BLaER1 (cell line): Measurements from ENCODE around the gene XRRA1.
"Not testable (repeated sequence)": the region's sequence is repeated elsewhere in the genome, so short reads cannot be mapped to it uniquely, and the experiment has no call there.

ENCODE experiments used
- H3K27ac ChIP-seq: shearing (Covaris generic); formaldehyde crosslinking; 2 replicates; pipeline ENCODE4 v1.8.1; 2022
- H3K27me3 ChIP-seq: shearing (Covaris generic); formaldehyde crosslinking; 2 replicates; pipeline ENCODE4 v1.8.1; 2022
- H3K36me3 ChIP-seq: shearing (Covaris generic); formaldehyde crosslinking; 2 replicates; pipeline ENCODE4 v1.8.1; 2022
- H3K4me1 ChIP-seq: shearing (Covaris generic); formaldehyde crosslinking; 2 replicates; pipeline ENCODE4 v1.8.1; 2022
- H3K4me2 ChIP-seq: shearing (Covaris generic); formaldehyde crosslinking; 2 replicates; pipeline ENCODE4 v1.8.1; 2022
- H3K4me3 ChIP-seq: shearing (Covaris generic); formaldehyde crosslinking; 2 replicates; pipeline ENCODE4 v1.8.1; 2022
- H3K9ac ChIP-seq: shearing (Covaris generic); formaldehyde crosslinking; 2 replicates; pipeline ENCODE4 v1.8.1; 2022
- H3K9me3 ChIP-seq: shearing (Covaris generic); formaldehyde crosslinking; 2 replicates; pipeline ENCODE4 v1.8.1; 2022
- H4K20me1 ChIP-seq: shearing (Covaris generic); formaldehyde crosslinking; 2 replicates; pipeline ENCODE4 v1.8.1; 2022
- Cebpa-rat ChIP-seq: shearing (Covaris generic); IDR thresholded peaks from 2 replicates; pipeline ENCODE4 v1.8.1; 2022

The XRRA1 gene

GRCh38 chr11:74923125-74923524 is 25.8 kb downstream of the XRRA1 start:
- Histone ChIP-seq H3K4me1 (no peaks in the 10 kb centered on the region), H4K20me1 (no peaks in the 10 kb centered on the region), H3K9me3 (no peaks in the 10 kb centered on the region), H3K9ac (no peak overlapping the region), H3K4me2 (no peak overlapping the region), H3K36me3 (peaks cover 80% of the 10 kb centered on the region), H3K27ac (no peak overlapping the region), H3K27me3 (no peaks in the 10 kb centered on the region), H3K4me3 (no peak overlapping the region)
- TF ChIP-seq Cebpa-rat, result no peak

GRCh38 chr11:74909812-74910211 is 39.1 kb downstream of the XRRA1 start:
- Histone ChIP-seq H3K36me3 (peaks cover 62% of the 10 kb centered on the region), H3K27ac (peak overlapping the region; percentile 33; the same call in 1 of the 2 replicates), H3K9ac (peak overlapping the region; percentile 44; the same call in 1 of the 2 replicates)

GRCh38 chr11:74909385-74909784 is 39.5 kb downstream of the XRRA1 start:
- Histone ChIP-seq H4K20me1 (no peaks in the 10 kb centered on the region), H3K9me3 (no peaks in the 10 kb centered on the region), H3K36me3 (peaks cover 58% of the 10 kb centered on the region), H3K27me3 (no peaks in the 10 kb centered on the region), H3K9ac (peak overlapping the region; percentile 44), H3K4me3 (peak overlapping the region; percentile 16; the same call in 1 of the 2 replicates), H3K4me2 (peak overlapping the region; percentile 64), H3K4me1 (peaks cover 51% of the 10 kb centered on the region), H3K27ac (peak overlapping the region; percentile 33; the same call in 1 of the 2 replicates)
- TF ChIP-seq Cebpa-rat, result no peak

More at GRCh38 chr11:74909812-74910211, 39.1 kb downstream of the XRRA1 start:
- peaks cover 47% of the 10 kb centered on the region for H3K4me1 ChIP-seq
- no peaks in the 10 kb centered on the region for H3K27me3 ChIP-seq
- TF ChIP-seq Cebpa-rat, result no peak
- no peaks in the 10 kb centered on the region for H4K20me1 ChIP-seq
- no peaks in the 10 kb centered on the region for H3K9me3 ChIP-seq
- H3K4me2 ChIP-seq, result peak overlapping the region; percentile 64
- H3K4me3 ChIP-seq, result peak overlapping the region; percentile 16; the same call in 1 of the 2 replicates

- peaks cover 53% of the 10 kb centered on the region for H3K36me3 ChIP-seq
- peaks cover 24% of the 10 kb centered on the region for H3K9me3 ChIP-seq
- H3K4me3 ChIP-seq, result no peak overlapping the region
- H4K20me1 ChIP-seq, result no peaks in the 10 kb centered on the region
- peak overlapping the region; percentile 39 for H3K27ac ChIP-seq
- H3K9ac ChIP-seq, result peak overlapping the region; percentile 31; the same call in 1 of the 2 replicates
- H3K4me2 ChIP-seq, result peak overlapping the region; percentile 76
- no peaks in the 10 kb centered on the region for H3K27me3 ChIP-seq
- no peak for TF ChIP-seq Cebpa-rat
- H3K4me1 ChIP-seq, result peaks cover 42% of the 10 kb centered on the region
Measured at GRCh38 chr11:74905326-74905725, 43.6 kb downstream of the XRRA1 start.

GRCh38 chr11:74902342-74902741 is 46.5 kb downstream of the XRRA1 start:
- TF ChIP-seq Cebpa-rat, result no peak
- Histone ChIP-seq H3K9me3 (peaks cover 42% of the 10 kb centered on the region), H3K36me3 (peaks cover 54% of the 10 kb centered on the region), H3K27me3 (no peaks in the 10 kb centered on the region), H3K27ac (no peak overlapping the region), H3K4me1 (peaks cover 14% of the 10 kb centered on the region), H3K4me2 (no peak overlapping the region), H3K4me3 (no peak overlapping the region), H3K9ac (no peak overlapping the region), H4K20me1 (no peaks in the 10 kb centered on the region)

DNA sequence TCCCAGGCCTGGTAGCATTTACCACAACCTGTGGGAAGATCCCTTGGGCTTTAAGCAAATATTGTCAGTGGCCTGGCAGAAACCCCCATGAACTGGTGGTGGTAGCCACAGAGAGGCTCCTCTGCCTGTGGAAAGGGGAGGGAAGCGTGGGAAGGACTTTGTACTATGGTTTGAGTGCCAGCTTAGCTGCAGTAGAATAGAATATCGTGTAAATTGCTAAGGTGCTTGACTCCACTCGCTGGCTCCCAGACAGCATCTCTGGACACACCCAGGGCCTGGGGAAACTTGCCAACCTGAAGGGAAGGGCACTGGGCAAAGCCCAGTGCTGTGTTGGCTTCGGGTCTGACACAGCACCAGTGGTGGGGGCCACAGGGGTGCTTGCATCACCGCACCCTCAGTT is 52.6 kb downstream of the XRRA1 start:
- Histone ChIP-seq H3K4me1 (no peaks in the 10 kb centered on the region), H3K9ac (no peak overlapping the region), H3K4me2 (no peak overlapping the region), H4K20me1 (no peaks in the 10 kb centered on the region), H3K27ac (no peak overlapping the region), H3K36me3 (peaks cover 53% of the 10 kb centered on the region), H3K27me3 (no peaks in the 10 kb centered on the region), H3K9me3 (peaks cover 39% of the 10 kb centered on the region), H3K4me3 (no peak overlapping the region)
- no peak for TF ChIP-seq Cebpa-rat

- H3K36me3 ChIP-seq, result peaks cover 47% of the 10 kb centered on the region
- no peak for TF ChIP-seq Cebpa-rat
- H3K4me2 ChIP-seq, result no peak overlapping the region
Measured at GRCh38 chr11:74895340-74896116, 53.4 kb downstream of the XRRA1 start.

GRCh38 chr11:74893015-74893414 is 55.9 kb downstream of the XRRA1 start:
- Histone ChIP-seq H3K36me3 (peaks cover 39% of the 10 kb centered on the region), H3K9me3 (peaks cover 20% of the 10 kb centered on the region)
- H3K4me1 ChIP-seq, H3K27ac ChIP-seq, H4K20me1 ChIP-seq, H3K4me2 ChIP-seq, H3K9ac ChIP-seq, H3K4me3 ChIP-seq, H3K27me3 ChIP-seq: not testable (repeated sequence)

More at GRCh38 chr11:74895340-74896116, 53.4 kb downstream of the XRRA1 start:
- Histone ChIP-seq H4K20me1 (no peaks in the 10 kb centered on the region), H3K27me3 (no peaks in the 10 kb centered on the region), H3K4me3 (no peak overlapping the region), H3K4me1 (no peaks in the 10 kb centered on the region), H3K27ac (no peak overlapping the region), H3K9me3 (peaks cover 31% of the 10 kb centered on the region), H3K9ac (no peak overlapping the region)

- Histone ChIP-seq H3K36me3 (peaks cover 51% of the 10 kb centered on the region), H3K4me3 (no peak overlapping the region), H3K27ac (no peak overlapping the region), H3K9ac (no peak overlapping the region), H3K4me2 (no peak overlapping the region), H3K27me3 (no peaks in the 10 kb centered on the region), H3K9me3 (peaks cover 50% of the 10 kb centered on the region), H3K4me1 (no peaks in the 10 kb centered on the region), H4K20me1 (no peaks in the 10 kb centered on the region)
- TF ChIP-seq Cebpa-rat, result no peak
Measured at GRCh38 chr11:74877132-74877531, 71.8 kb downstream of the XRRA1 start.

DNA sequence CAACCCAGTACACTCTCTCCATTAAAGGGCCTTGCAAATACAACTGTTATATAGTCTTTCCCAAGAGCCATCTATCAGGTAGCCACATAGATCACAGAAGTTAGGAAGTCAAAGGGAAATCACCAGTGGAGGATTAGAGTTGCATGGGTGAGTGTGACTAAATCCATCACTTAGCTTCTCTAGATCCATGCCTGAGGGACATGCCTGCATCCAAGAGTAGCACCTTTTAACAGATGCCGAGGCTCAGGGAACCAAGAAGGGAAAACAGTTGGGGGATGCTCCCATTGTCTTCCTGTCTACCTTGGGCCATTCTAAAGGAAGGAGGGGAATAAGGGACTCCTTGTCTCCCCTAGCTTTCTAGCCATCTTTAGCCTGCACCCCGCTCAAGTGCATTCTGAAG is 77.9 kb downstream of the XRRA1 start:
- H3K27me3 ChIP-seq, result no peaks in the 10 kb centered on the region
- H3K4me1 ChIP-seq, result no peaks in the 10 kb centered on the region
- peaks cover 100% of the 10 kb centered on the region for H3K9me3 ChIP-seq
- peak overlapping the region; percentile 11; the same call in 1 of the 2 replicates for H3K4me3 ChIP-seq
- H3K4me2 ChIP-seq, result no peak overlapping the region
- peaks cover 98% of the 10 kb centered on the region for H3K36me3 ChIP-seq
- H3K9ac ChIP-seq, result no peak overlapping the region
- H3K27ac ChIP-seq, result no peak overlapping the region
- H4K20me1 ChIP-seq, result no peaks in the 10 kb centered on the region
- TF ChIP-seq Cebpa-rat, result no peak
